Cortex of kidney (tissue), 1 donor: ENCODE data around the gene NGEF.
"Not testable (repeated sequence)": the region's sequence is repeated elsewhere in the genome, so short reads cannot be mapped to it uniquely, and the experiment has no call there.

ENCODE experiments used
- DNase-seq: peaks from one replicate; lab custom pipeline; 2025; lab: John Stamatoyannopoulos, UW

Gene NGEF

DNA sequence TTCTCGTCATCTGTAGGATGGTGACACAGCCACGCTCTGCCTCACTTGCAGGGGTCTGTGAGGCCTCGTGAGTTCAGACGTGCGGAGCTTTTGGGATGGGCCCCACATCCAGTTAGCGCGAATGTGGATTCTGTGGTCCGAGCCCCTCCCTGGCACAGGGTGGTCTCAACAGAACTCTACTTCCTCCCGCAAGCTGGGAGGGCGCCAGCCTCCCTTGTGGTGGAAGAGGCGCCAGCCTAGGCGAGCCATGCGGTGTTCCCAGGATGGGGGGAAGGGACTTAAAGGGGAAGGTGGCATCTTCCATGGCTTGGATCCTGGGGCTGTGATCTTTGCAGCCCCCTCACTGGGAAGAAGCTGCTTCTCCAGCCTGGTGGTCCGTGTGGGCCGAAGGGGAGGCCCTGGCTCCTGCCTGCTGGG is 141.6 kb downstream of the NGEF start:
- DNase-seq, result no peak

DNA sequence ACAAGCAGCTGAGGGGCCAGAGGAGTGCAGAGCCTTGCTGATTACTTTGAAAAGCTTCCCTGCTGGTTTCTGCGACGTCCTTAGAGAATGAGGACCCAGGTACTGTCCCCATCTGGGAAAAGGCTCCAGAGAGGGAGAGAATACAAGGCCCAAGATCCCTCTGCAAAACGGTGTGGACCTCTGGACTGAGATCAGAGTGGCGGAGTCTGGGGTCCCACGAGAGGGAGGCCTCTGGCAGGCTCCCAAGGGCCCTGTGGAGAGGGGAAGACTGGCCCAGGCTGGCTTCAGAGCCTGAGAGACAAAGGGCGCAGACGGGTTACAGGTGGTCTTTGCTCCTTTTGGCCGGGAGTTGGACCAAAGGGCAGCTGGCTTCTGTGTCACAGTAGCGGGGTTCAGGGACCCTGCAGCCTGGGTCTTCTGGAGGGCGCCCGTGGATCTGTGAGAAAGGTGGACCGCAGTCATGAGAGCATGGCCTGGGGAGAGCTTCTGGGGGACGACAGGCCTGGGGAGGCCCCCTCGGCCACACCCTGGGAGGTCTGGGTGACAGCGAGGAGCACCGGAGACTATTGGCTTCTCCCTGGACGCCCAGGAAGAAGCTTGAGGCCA is 142.2 kb downstream of the NGEF start:
- DNase-seq, result no peak

GRCh38 chr2:232870018-232870765 is 142.9 kb downstream of the NGEF start, which contains the start of gene SNORC:
TSS of gene SNORC (plus strand) at chr2:232870264. CDS start at chr2:232870342, 78 bp downstream.
- no peak for DNase-seq

- DNase-seq, result no peak
Observed at GRCh38 chr2:232869138-232870017, 143.7 kb downstream of the NGEF start.

DNA sequence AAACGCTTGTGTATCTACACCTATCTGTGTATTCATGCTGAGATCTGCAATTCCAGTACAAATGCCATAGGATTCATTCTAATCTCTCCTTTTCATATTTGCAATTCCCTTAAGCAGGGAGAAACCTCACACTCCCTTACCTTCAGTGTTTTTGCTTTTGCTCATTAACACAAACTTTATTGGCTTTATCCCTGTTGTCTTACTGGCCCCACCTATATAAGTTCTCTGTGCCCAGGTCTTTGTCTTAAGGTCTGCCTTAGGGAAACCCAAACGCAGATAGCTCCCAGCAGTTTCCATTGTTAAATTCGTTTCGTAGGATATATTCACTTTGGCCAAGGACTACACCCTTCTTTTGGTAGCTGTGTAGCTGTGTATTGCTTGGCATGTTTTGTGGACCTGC is 147.0 kb downstream of the NGEF start:
- DNase-seq, result no peak

DNA sequence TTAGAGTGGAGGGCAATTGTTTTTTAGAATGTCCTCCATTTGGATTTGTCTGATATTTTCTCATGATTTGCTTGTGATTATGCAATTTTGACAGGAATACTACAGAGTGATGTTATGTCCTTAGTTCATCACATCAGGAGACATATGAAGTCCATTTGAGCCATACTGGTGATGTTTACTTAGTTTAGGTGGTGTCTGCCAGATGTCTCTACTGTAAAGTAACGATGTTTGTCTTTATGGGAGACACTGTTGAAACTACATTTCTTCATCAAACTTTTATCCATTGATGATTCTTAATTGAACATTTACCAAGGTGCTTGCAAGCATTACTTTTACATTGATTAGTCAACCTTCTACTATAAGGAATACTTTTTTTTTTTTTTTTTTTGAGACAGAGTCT is 147.9 kb downstream of the NGEF start:
- DNase-seq, result no peak

DNA sequence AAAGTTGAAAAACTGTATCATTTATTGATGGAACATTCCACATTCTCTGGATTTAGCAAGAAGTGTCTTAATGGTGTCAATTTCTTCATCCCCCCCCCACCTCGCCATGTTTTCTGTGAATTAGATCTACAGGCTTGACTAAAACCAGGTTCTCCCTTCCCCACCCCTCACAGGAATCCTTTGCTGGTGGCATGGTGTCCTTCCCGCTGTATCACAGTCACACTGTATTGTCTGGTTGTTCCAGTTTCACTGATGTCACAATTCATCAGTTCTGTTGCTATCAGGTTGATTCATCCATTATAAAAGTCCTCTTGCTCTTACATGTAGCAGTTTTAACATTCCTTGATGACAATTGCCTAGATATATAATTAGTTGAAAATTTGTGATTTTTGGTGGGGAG is 149.1 kb downstream of the NGEF start:
- DNase-seq, result no peak

DNA sequence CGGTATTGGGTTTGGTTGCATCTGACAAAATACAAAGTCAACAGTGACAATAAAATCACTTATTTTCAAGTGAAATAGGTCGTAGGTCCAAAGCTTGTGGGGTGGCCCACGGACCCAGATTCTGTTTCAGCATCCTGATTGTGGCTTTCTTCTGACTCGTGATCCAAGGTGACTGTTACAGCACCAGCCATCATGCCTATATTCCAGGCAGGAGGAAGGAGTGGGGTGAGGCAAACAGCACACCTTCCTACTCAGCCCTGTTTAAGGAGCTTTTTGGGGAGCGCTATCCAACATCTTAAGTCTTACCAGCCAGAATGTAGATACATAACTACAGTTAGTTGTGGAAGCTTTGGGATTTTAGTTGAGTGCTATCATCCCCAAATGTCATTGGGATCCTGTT is 151.7 kb downstream of the NGEF start:
- DNase-seq, result no peak

DNA sequence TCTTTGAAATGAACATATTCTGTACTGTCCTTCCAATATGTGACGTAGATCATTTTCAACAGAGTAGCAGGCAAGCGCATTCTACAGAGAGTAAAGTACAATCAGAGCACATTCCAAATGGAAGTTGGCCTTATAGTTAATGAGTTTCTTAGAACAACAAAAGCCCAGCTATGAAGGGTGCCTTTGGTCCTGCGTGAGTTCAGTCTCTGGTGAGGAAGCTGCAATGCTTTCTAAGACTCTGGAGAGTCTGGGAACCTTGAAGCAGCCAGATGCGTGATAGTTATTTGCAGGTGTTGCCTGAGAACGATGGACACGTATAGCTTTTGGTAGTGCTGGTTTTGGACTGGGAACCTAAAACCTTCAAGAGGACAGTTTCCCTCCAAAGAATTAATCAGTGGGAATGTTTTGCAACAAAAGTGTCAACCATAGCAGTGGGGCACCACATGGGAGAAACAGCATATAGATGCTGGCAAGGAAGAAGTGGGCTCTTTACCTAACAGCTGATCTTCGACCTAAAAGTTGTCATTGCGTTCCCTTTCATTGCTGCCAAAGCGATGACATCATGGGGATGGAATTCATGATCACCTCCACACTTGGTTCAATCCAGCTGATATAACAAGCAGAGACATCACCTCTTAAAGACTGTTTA is 152.3 kb downstream of the NGEF start:
- DNase-seq, result no peak

- no peak for DNase-seq
Observed at GRCh38 chr2:232859385-232859916, 153.6 kb downstream of the NGEF start.

- no peak for DNase-seq
Observed at GRCh38 chr2:232857158-232857563, 155.9 kb downstream of the NGEF start.

- no peak for DNase-seq
Observed at GRCh38 chr2:232854082-232854481, 159.0 kb downstream of the NGEF start.

DNA sequence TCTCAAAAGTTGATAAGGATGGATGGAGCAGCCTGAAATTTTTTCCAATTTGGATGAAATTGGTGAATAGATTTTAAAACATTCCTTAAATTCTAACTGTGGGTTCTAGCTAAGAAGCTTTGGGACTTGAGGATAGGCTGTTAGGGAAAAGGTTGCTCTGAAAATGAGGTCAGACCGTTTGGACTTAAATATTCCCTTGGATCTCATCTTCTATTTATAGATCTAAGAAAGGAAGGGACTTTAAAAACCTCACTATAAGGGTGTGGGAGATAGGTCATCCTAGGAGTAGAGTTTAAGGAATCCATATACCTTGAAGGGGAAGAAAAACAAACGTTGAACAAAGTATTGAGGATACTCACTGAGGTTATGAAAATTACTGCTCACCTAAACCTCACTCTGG is 160.4 kb downstream of the NGEF start:
- DNase-seq, result no peak

DNA sequence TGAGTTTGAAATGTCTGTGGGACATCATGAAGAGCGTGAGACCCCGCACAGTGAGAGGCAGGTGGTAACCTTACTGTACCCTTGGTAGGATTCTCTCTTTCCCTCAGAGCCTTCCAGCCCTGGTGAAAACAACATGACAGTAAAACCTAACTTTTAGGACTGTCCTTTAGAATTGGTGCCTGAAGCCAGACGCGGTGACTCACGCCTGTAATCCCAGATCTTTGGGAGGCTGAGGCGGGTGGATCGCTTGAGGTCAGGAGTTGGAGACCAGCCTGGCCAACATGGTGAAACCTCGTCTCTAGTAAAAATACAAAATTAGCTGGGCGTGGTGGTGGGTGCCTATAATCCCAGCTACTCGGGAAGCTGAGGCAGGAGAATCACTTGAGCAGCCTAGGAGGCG is 161.0 kb downstream of the NGEF start:
- not testable (repeated sequence) for DNase-seq

DNA sequence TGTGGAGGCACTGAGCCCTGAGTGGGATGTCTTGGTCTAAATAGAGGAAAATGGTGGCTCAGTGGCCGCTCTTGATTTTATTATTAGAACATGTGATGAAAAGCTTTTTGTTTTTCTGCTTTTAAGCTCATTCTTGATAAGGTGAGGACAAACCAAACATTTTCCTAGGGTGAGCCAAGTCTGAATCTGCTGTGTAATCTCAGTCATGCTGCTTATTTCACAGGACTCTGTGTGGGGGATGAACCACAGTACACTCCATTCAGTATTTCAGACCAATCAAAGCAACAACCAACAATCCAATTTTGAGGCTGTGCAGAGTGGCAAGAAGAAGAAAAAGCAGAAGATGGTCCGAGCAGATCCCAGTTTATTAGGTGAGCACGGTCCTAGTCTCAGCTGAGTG is 163.0 kb downstream of the NGEF start:
- no peak for DNase-seq

DNA sequence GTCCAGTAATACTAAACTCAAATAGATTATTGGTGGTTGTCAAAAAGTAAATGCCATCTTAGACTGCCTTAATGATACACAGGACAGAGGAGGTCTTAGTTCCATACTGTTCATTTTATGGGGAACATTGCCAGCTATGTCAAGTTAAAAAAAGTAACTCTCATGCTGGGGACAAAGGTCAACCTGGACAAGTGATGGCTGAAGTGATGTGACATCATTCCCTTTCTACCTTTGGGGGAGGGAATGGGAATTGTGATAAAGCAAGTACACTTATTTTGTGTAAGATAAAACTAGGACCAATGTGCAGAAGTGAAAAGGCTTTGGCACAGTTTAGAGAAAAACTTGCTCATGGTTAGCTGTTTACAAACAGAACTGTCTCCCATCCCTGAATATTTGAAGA is 167.0 kb downstream of the NGEF start:
- no peak for DNase-seq

DNA sequence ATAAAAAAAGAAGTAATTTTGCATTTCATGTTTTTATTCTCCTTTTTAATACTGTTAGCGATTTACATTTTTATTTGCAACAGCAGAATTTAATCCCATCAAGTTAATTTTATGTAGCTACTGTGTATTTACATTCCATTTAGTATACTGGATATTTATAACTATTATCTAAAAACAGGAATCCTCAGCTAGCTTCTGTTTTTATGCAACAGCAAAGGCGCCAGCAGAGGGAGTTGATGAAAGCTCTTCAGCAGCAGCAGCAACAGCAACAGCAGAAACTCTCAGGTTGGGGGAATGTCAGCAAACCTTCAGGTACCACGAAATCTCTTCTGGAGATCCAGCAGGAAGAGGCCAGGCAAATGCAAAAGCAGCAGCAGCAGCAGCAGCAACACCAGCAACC is 169.2 kb downstream of the NGEF start:
- DNase-seq, result no peak

- DNase-seq, result no peak
Observed at GRCh38 chr2:232842689-232843088, 170.4 kb downstream of the NGEF start.

DNA sequence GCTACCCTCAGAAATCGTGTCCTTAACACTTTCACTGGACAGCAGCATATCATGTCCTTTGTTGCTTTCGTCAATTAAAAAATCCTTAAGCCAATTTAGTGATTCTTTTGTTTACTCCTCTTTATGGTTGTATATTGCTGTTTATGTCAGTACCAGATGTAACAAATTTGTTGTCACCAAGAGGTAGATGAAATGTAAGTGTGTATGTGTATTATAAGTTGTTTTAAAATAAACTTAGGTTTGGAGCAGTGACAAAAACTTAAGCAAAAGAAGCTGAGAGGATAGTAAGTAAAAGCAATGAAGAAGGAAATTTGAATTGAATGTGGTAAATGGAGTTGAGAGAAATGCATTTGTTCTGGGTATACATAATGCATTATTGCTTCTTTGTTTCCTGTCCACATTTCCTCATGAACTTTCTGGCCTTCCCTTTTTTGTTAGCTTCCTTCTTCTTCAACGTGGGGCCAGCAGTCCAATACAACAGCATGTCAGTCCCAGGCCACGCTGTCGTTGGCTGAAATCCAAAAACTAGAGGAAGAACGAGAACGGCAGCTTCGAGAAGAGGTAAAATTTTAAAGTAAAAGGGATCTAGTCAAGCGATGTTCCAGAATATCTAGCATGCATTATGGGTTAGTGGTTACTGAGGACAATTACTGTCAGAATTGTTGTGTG is 173.5 kb downstream of the NGEF start:
- no peak for DNase-seq

- DNase-seq, result no peak
Observed at GRCh38 chr2:232838406-232838874, 174.6 kb downstream of the NGEF start.

DNA sequence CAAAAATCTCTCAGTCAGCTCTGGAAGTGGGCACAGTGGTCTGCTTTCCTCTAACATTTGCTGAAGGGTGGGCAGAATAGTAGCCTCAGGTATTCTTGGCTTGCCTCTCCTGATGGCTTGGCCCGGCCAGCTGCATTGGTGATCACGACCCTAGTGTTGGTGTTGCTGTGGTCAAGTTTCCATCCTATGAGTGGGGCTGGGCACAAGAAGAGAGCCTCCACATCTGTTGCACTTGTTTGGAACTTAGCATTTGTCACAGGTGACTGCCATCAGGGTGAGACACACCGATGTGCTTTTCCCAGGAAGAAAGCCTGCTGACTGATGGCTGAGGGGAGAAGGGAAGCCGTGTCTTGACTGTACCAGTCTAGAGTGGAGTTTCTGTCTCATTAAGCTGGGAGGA is 176.1 kb downstream of the NGEF start:
- no peak for DNase-seq
